GM18867 (cell line): Measurements from ENCODE around the gene RAPGEF4.
"Not testable (repeated sequence)": the region's sequence is repeated elsewhere in the genome, so short reads cannot be mapped to it uniquely, and the experiment has no call there.

Experiments
- ATAC-seq: cut with Tn5 transposase; IDR thresholded peaks from one replicate; pipeline ENCODE4 v1.9.1; 2021; ENCODE audit warnings: mild to moderate bottlenecking, moderate library complexity; ENCODE audit not compliant: unreplicated experiment

Gene RAPGEF4

DNA sequence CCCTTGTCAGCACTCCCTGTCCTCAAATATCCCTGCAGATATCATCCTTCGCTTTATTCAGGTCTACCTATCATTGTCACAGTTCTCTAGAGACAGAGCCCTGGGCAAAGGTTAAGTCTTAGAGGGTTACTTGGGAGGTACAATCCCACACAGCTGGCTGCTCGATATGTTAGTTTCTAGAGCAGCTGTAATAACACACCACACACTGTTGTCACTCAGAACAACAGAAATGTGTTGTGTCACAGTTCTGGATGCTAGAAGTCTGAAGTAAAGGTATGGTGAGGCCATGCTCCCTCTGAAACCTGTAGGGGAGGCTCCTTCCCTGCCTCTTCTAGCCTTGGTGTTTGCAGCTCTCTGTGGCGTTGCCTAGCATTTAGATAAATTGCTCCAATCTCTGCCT is 9.9 kb upstream of the RAPGEF4 start:
- no peak for ATAC-seq

DNA sequence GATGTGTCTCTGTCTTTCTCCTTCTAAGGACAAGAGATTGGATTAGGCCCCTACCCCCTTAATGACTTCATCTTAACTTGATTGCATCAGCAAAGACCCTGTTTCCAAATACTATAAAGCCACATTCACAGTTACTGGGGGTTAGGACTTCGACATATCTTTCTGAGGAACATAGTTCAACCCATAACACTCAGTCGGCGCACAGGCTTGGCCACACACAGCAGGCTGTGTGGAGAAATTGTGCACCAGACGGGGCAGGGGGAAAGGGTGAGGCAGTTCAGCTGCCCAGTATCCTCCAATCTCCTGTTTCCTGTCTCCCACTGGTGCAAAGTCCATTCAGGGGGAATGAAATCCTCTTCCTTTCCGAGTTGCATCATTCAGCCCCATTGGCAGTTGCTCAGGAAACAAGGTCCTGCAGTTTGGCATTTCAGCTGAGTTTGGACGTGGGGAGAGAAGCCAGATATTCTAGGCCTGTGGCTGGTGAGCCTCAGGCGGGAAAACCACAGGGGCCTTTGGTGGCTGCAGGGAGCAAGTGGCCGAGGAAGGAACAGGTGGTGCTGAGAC is 9.4 kb upstream of the RAPGEF4 start:
- ATAC-seq: no peak

DNA sequence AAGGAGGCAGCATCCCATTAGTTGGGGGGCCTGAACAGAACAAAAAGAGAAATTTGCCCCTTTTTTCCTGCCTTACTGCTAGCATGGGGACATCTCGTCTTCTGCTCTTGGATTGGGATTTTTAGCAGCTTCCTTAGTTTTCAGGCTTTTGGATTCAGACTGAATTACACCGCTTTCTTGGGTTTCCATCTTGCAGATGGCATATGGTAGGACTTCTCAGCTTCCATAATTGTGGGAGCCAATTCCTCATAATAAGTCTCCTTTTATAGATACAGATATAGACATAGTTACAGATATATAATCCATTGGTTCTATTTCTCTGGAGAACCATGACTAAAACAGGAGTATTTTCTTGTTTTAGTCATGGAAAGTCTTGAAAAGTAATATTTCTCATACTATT is 5.2 kb upstream of the RAPGEF4 start:
- no peak for ATAC-seq

DNA sequence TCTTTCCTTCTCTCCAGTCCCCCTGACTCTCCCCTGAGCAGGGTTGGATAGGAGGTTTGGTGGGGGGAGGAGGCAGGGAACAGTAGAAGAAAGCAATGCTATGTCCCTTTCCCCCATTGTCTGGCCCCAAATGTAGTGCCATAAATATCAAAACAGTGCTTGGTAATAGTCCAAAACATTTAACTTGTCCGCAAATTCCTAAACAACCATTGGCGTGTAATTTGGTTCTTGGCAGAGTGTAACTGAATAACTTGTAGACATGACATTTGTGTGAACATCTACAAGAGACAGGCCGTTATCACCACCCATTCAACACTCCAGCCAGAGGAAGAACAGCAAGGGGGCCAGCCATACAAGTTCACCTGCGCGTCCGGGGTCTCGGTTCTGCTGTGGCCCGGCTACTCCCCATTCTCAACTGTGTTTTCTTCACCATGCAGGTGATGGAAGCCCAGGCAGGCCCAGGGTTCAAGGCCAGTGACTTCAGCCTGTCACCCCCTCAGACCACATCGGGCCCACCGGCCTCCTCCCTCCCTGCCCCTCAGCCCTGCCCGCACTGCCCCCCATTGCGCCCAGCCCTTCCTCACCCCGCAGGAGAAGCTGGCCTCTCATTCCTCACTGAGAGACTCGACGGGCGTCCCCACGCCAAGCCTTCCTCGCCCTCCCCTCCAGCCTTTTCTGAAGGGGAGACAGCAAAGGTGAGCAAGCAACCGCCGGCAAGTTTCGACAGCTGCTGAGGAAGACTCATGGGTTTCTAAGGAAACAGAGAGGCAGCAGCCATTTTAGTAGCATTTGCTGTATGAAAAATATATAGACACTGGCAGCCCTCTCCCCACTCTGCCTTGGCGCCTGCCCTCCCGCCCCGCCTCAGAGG is 699 bp upstream of the RAPGEF4 start:
- no peak for ATAC-seq

DNA sequence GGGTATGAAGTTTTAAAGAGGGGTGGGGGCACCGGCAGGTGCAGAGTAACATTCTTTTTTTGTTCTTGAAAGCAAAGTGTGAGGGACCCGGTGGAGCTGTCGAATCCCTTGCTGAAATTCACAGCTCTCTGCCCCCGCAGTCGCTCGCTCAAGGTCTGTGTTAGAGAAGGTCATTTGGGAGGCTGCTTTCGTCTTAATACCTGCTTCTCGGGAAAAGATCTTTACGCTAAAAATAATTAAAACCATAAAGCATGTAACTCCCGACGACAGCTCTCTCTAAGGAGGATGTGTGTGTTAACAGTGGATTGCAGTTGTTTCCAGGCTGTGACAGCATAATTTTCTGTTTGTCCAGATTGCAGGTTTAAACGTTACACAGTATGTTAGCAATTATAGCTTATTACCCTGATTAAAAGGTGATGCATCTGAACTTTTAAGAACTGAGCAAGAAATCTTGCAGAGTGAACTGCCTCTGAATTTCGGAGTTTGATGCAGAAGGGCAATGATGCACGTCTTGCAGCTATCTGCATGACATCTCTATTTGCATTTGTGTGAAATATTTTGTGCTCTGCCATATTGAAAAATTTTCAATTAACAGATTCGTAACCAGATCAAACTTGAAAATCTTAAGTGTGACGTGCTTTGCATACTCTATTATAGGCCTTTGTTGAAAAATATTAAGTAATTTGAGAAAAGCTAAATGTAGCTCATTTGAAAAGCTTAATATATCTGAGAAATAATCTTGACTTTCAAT is 954 bp downstream of the RAPGEF4 start:
- ATAC-seq: no peak

DNA sequence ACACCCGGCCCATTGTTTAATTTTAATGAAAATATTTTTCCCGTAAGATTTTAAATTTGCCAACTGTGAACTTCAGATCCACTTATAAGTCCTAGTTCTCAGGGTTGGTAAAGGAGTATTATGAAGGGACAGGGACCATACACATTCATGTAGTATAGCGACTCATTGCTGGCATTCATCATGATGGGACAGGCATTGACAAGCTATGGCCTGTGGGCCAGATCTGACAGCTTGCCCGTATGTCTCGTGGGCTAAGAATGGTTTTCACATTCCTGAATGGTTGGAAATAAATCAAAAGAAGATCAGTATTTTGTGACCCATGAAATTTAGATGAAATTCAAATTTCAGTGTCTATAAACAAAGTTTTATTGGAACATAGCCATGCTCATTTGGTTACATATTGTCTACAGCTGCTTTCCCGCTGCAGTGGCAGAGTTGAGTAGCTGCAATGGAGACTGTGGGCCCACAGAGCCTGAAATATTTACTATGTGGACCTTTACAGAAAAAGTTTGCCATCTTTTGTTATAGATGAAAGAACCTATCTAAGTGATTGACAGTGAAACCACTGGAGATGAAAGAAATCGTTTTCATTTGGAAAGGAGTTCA is 4.1 kb downstream of the RAPGEF4 start:
- ATAC-seq: no peak

DNA sequence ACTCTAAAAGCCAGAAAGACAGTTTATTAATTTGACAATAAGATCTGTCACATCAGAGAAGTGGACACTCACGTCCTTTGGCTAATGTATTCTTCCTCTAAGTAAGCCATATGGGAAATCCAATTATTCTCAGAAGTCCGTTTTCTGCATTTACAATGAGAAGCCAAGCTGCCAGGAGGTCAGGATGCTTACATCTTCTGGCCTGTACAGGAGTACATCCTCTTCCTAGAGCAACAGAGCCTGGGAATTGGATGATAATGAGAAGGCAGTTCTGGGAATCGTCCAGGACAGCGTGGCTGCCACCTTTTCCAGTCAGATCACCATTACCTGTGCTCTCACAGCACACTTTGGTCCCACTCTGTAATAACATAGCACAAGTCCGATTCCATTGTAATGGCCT is 5.2 kb downstream of the RAPGEF4 start:
- ATAC-seq: no peak

DNA sequence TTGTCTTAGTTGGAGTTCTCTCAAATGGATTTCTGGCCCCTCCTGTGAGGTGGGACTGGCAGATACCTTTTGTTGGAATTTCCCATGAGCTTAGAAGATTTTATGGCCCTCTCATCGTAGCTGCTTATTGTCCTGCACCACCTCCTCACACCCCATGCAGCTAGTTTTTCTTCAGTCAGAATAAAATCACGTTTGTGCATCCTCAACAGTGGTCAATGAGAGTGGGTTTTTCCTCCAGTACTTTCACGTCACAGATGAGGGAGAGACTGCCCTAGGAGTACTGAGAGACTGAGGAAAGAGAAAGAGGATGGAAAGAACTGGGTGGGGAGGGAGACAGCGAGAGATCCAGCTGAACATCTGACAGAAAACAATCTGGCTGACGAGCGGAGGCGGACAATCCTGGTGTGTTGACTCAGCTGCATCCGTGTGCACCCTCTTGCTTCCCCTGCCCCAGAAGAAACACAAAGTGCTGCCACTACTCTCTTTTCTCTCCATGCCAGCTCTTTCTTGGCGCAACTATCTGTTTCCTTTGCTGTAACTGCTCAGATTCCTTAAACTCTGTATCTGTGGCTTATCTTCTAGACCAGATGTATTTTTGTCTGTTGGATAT is 7.4 kb downstream of the RAPGEF4 start:
- no peak for ATAC-seq

DNA sequence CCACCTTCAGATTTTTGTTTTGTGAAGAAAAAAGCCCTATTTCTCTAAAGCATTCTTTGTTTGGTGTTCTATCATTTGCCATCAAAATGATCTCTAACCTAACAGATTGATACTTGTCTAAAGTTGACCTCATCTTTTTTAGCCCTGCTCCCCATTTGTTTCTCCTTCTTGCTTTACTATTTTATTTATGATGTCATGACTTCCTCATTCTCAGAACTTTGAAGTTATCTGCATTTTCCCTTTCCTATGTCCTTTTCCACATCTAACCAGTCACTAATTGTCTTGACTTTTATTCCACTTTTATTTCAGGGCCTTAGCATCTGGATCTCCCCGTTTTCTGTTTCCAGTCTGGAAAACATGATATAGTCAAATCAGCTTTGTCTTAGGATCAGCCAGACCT is 8.3 kb downstream of the RAPGEF4 start:
- ATAC-seq: no peak

DNA sequence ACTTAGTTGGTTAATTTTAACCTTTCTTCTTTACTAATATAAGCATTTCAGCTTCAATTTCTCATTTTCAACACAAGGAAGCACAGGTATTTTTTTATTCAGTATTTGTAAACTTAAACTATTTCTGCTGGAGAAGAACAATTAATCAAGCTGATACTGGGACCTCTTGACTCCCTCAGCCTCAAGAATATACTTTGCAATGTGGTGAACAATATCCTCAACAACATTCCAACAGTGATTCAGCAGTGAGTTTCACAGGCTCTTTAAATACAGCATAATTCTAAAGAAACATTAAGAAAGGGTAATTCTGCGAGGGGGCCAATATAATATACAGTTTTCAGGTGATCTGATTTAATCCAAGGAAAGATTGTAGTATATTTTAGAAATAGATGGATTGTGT is 10.0 kb downstream of the RAPGEF4 start:
- ATAC-seq: no peak

DNA sequence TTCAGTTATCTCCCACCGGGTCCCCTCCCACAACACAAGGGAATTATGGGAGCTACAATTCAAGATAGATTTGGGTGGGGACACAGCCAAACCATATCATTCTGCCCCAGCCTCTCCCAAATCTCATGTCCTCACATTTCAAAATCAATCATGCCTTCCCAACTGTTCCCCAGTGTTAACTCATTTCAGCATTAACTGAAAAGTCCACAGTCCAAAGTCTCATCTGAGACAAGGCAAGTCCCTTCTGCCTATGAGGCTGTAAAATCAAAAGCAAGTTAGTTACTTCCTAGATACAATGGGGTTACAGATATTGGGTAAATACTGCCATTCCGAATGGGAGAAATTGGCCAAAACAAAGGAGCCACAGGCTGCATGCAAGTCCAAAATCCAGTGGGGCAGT is 12.9 kb downstream of the RAPGEF4 start:
- not testable (repeated sequence) for ATAC-seq

DNA sequence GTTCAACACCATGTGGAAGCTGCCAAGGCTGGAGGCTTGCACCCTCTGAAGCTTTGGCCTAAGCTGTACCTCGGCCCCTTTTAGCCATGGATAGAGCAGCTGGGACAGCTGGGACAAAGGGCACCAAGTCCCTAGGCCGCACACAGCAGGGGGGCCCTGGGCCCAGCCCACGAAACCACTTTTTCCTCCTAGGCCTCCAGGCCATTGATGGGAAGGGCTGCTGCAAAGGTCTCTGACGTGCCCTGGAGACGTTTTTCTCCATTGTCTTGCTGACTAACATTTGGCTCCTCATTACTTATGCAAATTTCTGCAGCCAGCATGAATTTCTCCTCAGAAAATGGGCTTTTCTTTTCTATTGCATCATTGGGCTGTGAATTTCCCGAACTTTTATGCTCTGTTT is 13.7 kb downstream of the RAPGEF4 start:
- ATAC-seq: no peak

DNA sequence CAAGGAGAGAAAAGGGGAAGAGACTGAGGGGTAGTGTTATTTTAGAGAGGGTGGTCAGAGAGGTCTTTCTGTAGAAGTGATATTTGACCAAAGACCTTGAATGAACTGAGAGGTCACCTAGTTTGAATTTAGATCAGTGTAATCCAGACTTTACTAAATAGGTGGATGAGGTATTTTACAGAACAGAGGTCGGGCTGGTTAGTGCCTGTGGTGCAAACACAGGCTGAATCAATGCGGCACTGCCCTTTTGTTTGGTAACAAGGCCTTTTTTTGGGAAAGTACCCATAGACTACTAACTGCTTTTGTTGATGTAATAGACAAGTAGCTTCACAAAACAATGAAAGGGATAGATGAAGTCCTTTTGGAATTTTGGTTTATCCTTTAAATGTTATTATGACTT is 15.9 kb downstream of the RAPGEF4 start:
- no peak for ATAC-seq

DNA sequence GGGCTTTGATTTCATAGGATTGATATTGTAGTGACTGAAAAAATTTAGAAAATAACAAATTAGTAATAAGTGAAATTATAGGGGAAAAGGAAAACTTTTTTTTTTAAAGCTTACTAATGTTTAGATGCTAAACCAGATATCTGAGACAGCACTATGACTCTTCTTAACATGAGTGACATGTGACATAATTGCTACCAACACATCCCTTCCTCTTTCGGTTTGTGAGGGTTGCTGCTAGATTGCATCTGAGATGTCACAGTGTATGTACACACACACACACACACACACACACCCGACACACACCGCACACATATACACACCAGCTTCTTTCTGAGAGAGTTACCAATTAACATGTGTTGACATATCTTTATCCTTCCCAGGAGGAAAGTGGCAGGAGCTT is 18.0 kb downstream of the RAPGEF4 start:
- peak; percentile 43 for ATAC-seq

DNA sequence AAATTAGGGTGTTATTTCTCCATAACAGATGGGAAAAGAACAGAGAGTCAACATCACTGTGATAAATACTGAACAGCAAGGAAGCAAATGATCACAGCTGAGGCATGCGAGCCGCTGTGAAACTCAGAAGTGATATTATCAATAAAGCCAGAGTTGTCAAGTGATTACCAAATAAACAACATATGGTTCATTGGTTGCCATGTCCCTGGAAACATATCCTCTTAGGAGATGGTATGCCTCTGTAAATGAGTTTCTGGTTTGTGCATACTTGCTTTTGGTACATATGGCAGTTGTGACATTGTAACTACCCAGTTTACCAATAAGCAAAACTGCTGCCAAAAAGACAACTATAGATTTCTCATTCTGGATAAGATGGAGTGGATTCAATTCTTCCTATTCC is 23.8 kb downstream of the RAPGEF4 start:
- ATAC-seq: no peak

DNA sequence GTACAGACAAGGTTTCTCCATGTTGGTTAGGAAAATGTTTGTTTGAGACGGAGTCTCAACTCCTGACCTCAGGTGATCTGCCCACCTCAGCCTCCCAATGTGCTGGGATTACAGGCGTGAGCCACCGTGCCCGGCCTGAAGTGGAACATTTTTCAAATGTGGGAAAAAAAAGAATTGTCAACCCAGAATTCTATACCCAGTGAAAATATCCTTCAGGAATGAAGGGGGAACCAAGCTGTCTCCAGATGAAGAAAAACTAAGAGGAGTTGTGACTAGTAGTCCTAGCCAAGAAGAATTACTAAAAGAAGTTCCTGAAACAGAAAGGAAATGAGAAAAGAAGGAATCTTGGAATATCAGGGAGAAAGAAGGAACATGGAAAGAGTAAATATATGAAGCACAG is 25.7 kb downstream of the RAPGEF4 start:
- ATAC-seq: no peak

DNA sequence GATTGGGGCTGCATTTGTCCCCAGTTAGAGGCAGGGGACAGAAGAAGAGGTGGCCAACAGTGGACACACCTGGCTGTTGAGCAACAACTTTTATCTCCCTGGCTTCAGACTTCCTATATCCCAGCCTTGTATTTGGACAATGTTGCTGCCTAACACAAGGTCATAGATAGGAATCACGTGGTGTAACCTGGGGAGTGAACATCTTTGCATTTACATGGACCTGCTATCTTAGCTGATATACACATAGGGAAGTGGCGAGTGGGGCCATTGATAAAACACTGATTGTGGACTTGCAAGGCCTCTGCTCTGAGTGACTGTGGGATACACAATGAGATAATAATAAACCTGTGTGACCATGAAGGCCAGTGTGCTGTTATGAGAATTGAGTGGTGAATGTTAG is 26.9 kb downstream of the RAPGEF4 start:
- ATAC-seq: no peak

DNA sequence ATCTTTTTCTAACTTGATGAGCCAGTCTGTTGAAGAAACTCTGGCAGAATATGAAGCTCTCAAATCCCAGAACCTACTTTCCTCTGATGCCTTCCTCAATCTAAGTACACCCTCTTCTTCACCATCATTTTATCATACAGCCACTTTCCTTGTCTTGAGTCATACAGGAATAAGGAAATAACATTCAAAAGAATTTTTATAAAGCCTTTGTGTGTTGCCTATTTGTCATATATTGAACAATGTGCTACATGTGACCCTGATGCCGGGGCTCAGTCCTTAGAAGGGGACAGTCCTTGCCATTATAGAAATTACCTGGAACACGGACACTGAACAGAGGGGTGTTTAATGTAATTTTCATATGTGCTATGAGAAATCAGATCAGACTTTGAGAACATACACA is 27.4 kb downstream of the RAPGEF4 start:
- ATAC-seq: no peak

DNA sequence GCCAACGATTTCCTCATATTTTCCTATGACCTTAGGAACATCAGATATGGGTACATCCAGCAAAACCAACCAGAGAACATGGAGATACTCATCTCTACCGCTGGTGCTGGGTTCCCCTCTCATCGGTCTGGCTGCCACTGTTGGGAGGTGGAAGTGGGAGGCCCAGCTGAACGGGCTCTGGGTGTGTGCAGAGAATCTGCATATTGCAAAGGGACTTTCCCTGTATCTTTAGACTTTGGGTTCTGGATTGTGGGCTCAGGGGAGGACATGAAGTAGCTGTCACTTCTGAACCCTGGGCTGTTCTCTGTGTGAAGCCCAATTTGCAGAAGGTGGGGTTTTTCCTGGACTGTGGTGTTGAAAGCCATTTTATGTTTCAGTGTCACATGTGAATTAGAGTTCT is 30.0 kb downstream of the RAPGEF4 start:
- no peak for ATAC-seq

DNA sequence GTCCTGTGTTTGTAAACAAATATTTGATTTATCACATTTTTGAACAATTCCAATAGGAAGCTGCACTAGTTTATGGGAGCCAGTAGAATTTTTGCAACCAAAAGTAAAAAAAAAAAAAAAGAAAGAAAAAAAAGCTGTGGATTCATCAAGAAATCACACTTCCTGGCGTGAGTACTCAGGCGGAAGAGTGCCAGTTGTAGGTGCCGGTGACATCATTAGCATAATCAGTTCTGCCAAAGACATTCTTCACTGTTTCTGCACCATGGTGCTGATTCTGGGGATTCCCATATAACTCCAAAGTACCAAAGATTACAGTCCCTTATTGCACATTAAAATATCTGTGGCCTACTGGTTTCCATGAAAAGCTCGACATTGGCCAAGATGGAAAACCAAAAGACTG is 32.8 kb downstream of the RAPGEF4 start:
- ATAC-seq: no peak

DNA sequence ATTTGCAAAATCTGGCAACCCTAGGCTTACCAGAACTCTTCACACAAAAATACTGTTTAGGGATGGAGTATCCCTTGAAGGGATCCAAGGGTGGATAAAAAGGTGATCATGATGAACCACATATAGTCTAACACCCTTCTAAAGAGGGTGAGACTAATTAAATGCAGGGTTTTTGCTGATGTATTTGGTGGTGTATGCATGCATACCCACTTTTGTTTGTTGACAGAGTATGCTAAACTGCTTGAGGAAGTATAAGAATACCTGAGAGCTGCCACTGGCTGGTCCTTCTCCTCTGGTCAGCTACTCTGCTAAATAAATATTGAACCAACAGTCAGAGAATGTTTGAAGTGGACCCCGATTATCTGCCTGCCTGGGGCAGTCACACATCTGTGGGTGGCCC is 34.2 kb downstream of the RAPGEF4 start:
- no peak for ATAC-seq
